HG03521 (cell line): ENCODE measurements around the gene PLA2R1.
A peak's percentile ranks its signal among the peaks of the same experiment; 100 is the strongest.
"Not testable (repeated sequence)": the region's sequence is repeated elsewhere in the genome, so short reads cannot be mapped to it uniquely, and the experiment has no call there.

Experiments used
- ATAC-seq: cut with Tn5 transposase; IDR thresholded peaks from one replicate; pipeline ENCODE4 v1.9.1; 2021; ENCODE audit warnings: mild to moderate bottlenecking, moderate library complexity; ENCODE audit not compliant: unreplicated experiment

The PLA2R1 gene

GRCh38 chr2:159984034-159984433 is 78.4 kb downstream of the PLA2R1 start:
- ATAC-seq, result no peak

GRCh38 chr2:159982842-159983785 is 79.3 kb downstream of the PLA2R1 start:
- ATAC-seq, result no peak

DNA sequence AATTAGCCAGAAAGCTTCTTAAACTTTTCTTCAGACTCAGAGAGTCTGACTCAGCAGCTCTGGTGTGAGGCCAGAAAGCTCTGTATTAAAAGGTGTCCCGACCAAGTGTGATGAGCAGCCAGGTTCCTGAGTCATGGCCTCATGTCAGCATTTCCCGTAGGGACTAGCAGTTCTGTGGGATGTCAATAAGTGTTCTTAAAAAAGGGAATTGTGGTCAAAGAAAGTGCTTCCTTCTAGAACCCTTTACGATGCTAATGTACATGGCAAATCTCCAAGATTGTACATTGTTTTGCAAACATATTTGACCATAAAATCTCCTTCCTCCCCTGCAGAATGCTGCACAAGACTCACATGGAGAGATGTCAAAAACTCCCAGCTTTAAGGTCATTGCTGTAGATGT is 80.1 kb downstream of the PLA2R1 start:
- no peak for ATAC-seq

DNA sequence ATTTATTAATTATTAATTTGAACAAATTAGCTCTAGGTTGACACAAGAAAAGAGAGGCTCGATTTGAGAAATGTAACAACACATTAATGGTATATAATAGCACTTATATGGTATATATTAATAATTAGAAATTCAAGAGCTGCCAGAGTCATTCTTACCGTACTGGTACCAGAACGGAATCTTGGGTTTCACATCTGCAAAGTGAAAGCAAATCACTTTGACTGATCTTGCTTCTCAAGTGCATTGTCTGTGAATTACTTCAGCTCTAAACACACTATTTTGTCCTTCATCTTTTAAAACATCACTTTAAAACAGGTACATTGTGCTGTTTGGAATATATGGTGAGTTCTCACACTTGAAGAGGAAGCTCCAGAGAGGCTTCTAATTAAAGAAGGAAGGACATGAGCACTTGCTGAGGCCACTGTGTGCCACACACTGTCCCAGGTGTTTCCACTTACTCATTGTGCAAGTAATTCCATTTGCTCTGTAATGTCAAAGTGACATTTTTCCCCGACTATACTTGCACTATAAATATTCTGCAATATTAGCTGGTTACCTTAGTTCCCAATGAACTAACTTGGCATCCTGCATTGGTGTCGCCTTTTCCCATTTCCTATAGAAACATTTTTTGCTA is 85.8 kb downstream of the PLA2R1 start:
- no peak for ATAC-seq

GRCh38 chr2:159973325-159973724 is 89.1 kb downstream of the PLA2R1 start:
- no peak for ATAC-seq

- no peak for ATAC-seq
Observed at GRCh38 chr2:159971365-159972152, 90.9 kb downstream of the PLA2R1 start.

GRCh38 chr2:159970548-159970947 is 91.9 kb downstream of the PLA2R1 start:
- not testable (repeated sequence) for ATAC-seq

- no peak for ATAC-seq
Observed at GRCh38 chr2:159968279-159968900, 94.0 kb downstream of the PLA2R1 start.

- peak; percentile 52 for ATAC-seq
Observed at GRCh38 chr2:159963700-159964099, 98.7 kb downstream of the PLA2R1 start.

GRCh38 chr2:159962513-159962912 is 99.9 kb downstream of the PLA2R1 start:
- ATAC-seq, result not testable (repeated sequence)

DNA sequence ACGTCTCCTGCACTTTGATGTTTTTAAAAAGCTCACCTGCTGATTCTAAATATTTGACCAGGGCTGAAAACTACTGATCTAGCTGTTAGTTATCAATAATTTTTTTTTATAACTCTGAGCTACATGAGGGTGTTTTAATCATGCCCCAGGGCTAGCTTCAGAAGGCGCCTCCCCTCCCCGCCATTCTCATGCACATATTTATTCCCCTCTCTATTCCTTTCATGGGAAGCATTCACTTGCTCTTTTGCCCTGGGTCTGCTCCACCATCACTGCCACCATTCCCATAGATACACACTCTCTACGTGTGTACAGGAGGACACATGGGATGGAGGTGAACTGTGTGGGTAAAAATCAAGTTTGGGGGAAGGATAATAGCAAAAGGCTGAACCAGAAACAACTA is 101.0 kb downstream of the PLA2R1 start:
- no peak for ATAC-seq

DNA sequence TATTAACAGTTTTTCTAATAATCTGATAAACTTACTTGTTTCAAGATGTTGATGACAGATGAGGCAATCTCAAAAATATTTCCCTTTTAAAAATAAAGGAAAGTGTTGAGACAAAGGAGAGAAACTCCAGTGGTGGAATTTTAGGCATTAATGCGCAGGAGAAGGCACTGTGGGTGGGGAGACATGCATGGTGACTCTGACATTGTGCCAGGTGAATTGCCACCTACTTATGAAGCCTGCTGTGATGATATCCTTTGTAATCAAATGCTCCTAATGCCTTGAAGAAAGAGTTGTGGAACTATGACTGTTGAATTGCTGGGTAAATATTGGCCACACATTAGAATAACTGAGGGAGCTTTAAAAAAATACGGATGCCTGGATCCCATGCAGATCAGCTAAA is 101.4 kb downstream of the PLA2R1 start:
- no peak for ATAC-seq

DNA sequence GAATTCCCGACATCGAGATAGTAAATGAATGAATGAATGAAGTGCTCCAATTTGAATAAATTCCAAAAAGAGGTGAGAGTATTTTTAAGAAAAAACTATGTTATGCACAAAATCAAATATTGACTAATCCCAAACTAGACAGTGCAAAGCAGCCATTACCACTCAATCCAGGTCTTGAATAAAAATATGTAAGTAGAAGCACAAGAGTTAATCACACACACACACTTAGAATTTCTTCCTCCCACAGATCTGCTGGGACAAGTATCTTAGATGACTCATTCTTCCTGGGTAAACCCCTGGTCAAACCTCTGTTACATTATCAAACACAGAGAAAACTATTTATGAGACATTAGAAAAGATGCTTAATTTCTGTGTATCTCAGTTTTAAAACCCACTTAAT is 102.0 kb downstream of the PLA2R1 start:
- ATAC-seq, result no peak

DNA sequence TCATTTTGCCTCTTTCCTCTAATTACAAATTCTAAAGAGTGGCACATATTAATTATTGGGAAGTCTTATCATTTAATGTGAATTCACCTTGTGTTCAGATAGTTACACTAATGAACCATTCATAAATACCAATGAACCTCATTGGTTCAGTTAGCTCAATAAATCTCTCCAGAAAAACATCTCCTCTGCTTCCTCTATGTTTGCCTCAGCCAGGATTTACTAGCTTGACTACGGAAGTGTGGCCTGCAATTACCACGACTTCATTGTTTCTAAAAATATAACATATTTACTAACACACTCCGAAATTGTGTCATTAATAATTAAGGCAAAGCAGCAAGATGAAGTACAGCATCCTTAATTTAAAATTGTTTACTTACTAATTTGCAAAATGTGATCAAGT is 103.3 kb downstream of the PLA2R1 start:
- no peak for ATAC-seq

DNA sequence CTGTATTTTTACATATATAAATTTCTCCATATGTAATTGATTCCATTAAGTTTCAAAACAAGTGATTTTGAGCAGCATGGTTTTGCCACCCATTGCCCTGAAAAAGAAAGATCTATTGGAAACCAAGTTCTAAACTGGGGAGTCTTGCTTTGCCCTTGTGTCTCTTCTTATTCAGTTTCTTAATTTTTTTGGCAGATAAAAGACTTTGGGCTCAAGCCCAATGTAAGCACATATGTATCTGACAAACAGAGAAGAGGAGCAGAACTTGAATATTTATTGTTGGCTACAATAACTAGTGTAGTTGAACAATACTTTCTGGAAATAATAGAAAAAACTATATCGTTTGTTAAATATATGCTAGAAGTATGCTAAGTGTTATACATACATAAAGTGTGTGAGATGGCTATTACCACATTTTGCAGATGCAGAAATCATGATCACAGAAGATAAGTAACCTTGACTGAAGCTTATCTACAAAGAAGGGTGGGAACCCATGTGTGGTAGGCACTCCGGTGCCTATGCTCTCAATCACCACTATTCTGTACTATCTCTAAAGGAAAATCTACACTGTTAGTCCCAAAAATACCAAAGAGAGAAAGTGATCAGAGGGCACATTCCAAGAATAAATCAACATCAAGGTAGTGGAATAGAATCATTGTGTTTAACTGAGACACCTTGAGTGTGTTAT is 109.1 kb downstream of the PLA2R1 start:
- no peak for ATAC-seq

- no peak for ATAC-seq
Observed at GRCh38 chr2:159946326-159946999, 116.0 kb downstream of the PLA2R1 start.

DNA sequence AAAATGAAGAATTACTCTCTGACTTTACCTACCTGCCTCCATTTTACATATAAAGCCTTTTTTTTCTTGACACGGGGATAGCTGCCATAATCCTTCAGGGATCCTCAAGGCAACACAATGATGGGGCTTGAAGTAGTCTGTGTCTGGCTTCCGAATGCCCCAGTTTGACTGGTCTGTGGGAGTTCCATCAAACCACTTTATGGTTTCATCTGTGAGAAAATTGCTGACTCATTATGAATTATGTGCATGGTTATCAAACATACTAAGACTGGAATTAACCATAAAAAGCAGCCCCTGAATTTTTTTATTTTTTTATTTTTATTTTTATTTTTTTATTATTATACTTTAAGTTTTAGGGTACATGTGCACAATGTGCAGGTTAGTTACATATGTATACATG is 117.5 kb downstream of the PLA2R1 start:
- no peak for ATAC-seq

DNA sequence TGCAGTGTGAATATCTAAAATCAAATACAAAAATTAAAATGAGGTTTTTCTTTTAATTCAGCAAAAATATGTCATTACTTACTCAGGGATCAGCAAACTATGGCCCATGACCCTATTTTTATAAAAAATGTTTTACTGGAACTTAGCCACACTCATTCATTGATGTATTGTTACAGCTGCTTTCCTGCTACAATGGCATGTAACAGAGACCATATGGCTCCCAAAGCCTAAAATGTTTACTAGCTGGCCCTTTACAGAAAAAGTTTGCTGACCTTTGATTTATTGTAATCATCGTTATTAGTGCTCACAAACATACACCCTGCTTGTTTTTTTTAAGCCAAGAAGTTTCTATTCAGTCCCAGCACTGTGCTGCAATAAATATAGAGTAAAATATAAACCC is 120.3 kb downstream of the PLA2R1 start:
- ATAC-seq, result no peak

DNA sequence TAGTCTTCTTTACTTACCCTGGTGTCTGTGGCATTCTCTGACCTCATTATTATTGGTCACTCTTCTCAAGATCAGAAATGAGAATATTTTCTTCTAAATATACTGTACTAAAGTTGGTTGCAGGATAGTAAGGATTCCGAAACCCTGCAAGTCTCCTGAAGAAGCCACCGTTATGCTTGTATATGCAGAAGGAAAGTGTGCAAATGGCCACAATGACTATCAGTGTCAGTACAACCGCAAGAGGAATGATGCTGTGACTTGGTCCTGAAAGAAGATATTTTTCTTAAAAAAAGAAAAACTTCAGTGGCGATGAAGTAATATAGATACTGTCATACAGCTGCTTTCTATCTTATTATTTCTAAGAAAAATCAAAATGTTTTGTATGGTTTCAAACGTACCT is 120.7 kb downstream of the PLA2R1 start:
- ATAC-seq, result no peak

- ATAC-seq, result peak; percentile 64
Observed at GRCh38 chr2:159939946-159940345, 122.5 kb downstream of the PLA2R1 start.
